GM12874 (cell line): ENCODE data around the gene RNLS.

Experiments
- TF ChIP-seq, protein P1 (sequence below): IDR thresholded peaks from 2 replicates; pipeline ENCODE4 v1.5.1; 2011; ENCODE audit warnings: low read depth, mild to moderate bottlenecking, control low read depth, low read length, moderate library complexity; ENCODE audit not compliant: insufficient read depth

Gene RNLS

DNA sequence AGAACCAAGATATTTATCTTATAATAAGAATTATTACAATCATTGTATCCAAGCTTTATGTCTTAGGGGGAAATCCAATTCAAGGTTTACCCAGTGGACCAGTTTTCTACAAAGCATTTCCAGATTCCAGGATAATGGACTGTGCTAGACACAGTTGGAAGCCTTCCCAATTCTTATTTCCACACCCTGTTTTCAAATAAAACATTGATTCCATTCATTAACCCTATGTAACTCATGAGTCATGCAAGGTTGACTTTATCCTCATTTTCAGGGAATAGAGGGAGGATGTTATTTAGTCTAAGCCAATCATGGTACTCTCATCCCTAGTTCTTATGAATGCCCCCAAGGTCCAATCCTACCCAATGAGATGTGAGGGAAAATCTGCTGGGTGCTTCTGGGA is 145.7 kb downstream of the RNLS start:
- TF ChIP-seq, protein P1, sequence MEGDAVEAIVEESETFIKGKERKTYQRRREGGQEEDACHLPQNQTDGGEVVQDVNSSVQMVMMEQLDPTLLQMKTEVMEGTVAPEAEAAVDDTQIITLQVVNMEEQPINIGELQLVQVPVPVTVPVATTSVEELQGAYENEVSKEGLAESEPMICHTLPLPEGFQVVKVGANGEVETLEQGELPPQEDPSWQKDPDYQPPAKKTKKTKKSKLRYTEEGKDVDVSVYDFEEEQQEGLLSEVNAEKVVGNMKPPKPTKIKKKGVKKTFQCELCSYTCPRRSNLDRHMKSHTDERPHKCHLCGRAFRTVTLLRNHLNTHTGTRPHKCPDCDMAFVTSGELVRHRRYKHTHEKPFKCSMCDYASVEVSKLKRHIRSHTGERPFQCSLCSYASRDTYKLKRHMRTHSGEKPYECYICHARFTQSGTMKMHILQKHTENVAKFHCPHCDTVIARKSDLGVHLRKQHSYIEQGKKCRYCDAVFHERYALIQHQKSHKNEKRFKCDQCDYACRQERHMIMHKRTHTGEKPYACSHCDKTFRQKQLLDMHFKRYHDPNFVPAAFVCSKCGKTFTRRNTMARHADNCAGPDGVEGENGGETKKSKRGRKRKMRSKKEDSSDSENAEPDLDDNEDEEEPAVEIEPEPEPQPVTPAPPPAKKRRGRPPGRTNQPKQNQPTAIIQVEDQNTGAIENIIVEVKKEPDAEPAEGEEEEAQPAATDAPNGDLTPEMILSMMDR = no peak

DNA sequence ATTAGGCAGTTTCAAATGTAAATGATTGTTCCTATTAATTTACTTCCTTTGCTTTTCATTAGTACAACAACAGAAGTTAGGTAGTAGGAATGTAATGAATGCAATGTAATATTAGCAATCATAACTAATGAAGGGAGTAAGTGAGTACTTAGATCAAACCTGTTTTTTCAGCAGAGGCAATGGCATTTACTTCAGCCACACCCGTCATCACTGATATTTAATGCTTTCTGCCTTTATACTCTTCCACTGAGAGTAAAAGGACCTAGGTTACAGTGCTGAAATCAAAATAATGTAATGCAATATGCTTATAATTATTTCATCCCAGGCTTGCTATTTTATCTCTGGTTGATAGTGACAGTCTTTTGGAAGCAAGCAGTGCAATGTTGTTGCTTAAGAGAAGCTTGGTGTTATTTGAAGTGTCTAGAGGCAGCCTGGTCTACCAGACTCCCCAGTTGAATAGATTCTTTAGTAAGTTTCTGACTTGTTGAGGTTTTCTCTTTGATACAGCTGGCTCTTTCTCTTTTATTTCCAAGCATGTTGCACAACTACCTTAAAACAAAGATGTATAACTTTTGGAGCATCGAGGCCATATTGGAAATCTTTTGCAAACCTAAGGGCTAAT is 149.4 kb downstream of the RNLS start:
- TF ChIP-seq, protein P1 = no peak

DNA sequence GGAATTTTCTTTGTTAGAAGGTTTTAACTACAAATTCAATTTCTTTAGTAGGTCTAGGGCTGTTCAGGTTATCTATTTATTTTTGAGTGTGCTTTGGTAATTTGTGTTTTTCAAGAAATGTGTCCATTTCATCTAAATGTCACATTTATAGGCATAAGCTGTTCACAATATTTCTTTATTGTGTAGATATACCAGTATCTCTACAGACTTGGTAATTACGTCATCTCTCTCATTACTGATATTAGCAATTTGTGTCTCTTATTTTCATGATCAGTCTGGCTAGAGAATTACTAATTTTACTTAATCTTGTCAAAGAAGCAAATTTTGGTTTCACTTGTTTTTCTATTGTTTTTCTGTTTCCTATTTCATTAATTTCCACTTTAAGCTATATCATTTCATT is 152.0 kb downstream of the RNLS start:
- TF ChIP-seq, protein P1 = no peak

DNA sequence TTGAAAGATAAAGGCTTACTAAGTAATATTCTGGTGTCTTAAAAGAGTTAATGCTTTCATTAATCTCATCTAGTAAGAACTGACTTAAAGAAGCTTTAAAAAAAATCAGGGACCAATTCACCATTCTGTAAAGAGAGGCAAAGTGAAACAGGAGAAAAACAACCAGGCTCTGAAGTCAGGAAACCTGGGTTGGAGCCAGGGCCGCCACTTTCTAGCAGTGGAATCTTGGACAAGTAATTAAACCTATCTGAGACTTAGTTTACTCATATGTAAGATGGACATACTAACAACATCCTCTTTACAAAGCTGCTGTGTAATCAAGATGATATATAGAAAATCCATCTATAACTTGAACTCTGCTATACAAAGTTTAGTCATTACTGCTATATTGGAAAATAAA is 154.1 kb downstream of the RNLS start:
- TF ChIP-seq, protein P1 = no peak

DNA sequence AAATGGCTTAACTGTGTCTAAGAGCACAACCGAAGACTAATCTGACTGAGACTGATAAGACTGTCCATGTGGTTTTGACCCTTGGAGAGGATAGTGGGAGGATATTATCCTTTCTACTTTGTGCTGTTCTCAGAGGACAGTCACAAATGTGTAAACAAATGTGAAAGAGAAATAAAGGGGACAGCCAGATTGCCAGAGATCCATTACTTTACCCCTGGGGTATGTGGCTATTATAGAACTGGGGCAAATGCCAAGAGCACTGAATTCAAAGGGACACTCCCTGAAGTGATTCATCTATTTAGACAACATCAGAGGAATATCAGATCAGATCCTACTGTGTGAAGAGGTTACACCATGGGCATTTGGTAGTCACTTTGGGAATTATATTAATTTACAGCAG is 154.7 kb downstream of the RNLS start:
- TF ChIP-seq, protein P1 = no peak

DNA sequence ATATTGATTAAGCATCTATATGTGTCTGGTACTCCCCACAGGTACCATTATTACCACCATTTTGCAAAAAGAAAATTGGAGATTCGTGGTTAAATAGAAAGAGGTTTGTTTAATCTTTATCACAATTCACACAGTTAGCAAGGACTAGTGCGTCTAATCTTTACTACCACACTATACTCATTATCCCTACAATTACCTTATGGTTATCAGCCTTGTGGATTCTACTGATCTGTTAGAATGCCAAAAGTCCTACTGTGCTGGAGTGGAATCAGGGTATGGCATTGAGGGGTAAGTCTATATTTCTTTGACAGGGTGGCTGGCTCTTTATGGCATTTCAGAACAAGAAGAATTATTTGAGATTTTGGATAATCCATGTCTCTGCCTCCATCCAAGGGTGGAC is 156.1 kb downstream of the RNLS start:
- TF ChIP-seq, protein P1 = no peak

DNA sequence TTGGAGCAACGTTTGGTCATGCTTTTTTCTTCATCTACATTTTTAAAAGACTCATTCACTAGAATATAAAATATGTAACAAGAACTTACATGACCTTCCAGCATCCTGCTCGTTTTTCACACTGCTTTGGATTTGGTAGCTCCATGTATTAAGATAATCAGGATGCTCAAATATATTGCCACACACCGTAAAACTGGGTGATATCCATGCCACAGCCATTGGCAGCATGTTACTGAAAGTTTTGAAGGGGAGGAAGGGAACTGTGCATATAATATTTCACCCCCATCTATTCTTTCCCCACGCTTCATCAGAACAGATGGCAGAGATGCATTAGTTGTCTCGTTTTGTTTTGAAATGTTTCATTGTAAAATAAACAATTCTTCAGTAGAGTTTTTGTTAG is 158.2 kb downstream of the RNLS start:
- TF ChIP-seq, protein P1 = no peak

DNA sequence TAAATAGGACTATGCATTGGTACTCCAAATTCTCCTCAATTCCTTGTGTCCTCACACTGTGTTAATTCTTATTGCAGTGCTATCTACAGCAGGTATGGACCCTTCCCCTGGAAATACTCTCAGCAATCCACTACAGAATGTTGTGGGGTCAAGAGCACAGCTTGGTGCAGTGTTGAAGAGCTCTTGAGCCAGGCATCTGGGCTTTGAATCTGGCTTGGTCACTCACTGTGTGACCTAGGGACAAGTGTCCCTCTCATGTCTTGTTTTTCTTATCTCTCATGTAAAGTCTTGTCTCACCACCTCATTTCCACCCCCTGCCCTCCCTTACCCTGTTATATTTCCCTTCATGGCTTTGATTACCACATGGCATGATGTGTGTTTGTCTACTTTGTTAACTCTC is 159.4 kb downstream of the RNLS start:
- TF ChIP-seq, protein P1 = no peak
